ENCODE measurements around the gene TSPAN9. TPM values are rescaled to one million over a fixed set of nuclear protein-coding genes. Genes with fewer than 3 reads are reported as not detected.

Gene TSPAN9, protein sequence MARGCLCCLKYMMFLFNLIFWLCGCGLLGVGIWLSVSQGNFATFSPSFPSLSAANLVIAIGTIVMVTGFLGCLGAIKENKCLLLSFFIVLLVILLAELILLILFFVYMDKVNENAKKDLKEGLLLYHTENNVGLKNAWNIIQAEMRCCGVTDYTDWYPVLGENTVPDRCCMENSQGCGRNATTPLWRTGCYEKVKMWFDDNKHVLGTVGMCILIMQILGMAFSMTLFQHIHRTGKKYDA
- 42.3 to 58.5 TPM (median 53.0 TPM) in 5 replicates for total RNA-seq (2022; extraction: Qiagen RNA extraction)

GRCh38 chr12:3076730-3077571 is at the start of gene TSPAN9:
TSS of gene TSPAN9 (plus strand) at chr12:3077379. CDS start at chr12:3201194, 123,815 bp downstream.

Other genes with a start within 250 kb of the TSPAN9 start
- not detected in 5 replicates for gene NRIP2, start 242.3 kb upstream of the TSPAN9 start, total RNA-seq (2022; extraction: Qiagen RNA extraction)
- not detected in 5 replicates for gene TEX52, start 220.3 kb upstream of the TSPAN9 start, total RNA-seq (2022; extraction: Qiagen RNA extraction)
- gene FOXM1, start 200.2 kb upstream of the TSPAN9 start, total RNA-seq (2022; extraction: Qiagen RNA extraction) = 86.1 to 93.2 TPM (median 90.9 TPM) in 5 replicates
- 44.2 to 47.0 TPM (median 46.3 TPM) in 5 replicates for gene RHNO1, start 200.2 kb upstream of the TSPAN9 start, total RNA-seq (2022; extraction: Qiagen RNA extraction)
- 15.6 to 21.1 TPM (median 18.8 TPM) in 5 replicates for gene TULP3, start 186.5 kb upstream of the TSPAN9 start, total RNA-seq (2022; extraction: Qiagen RNA extraction)
- 40.6 to 50.6 TPM (median 48.4 TPM) in 5 replicates for gene TEAD4, start 118.0 kb upstream of the TSPAN9 start, total RNA-seq (2022; extraction: Qiagen RNA extraction)

Data from A549 treated with AZD2906 at 1 μM for 4 hours (cell line).